ENCODE results near the gene SARNP. TPM values are rescaled to one million over a fixed set of nuclear protein-coding genes. Genes with fewer than 3 reads are reported as not detected.

The SARNP gene
- total and polyA plus RNA-seq, 9 of the 15 experiments (the other 6 are each of a cell fraction or from before 2014, with no cell fraction given) = 70.1 to 400 (median 198) TPM

GRCh38 chr12:55743406-55744339, 73.9 kb downstream of the SARNP start (continued):
- peak; percentile 9; the same call in 1 of the 2 replicates for TF ChIP-seq CREB1 (IDR thresholded peaks at IDR 0.05)
- TF ChIP-seq CREB1 (CRISPR knock-in tag; IDR thresholded peaks at IDR 0.05) = peak; percentile 52; the same call in 1 of the 2 replicates
- peak; percentile 19 to 46 for TF ChIP-seq E2F6 (IDR thresholded peaks at IDR 0.05; ENCODE audit: borderline replicate concordance in 1 of 2, extremely low read depth in 1 of 2, insufficient read depth in 1 of 2, insufficient read length in 1 of 2, low read depth in 1 of 2, low read length in 1 of 2, poor library complexity in 1 of 2, severe bottlenecking in 1 of 2)
- TF ChIP-seq TFAP4 (CRISPR knock-in tag; IDR thresholded peaks at IDR 0.05; ENCODE audit: borderline replicate concordance) = peak; percentile 71
- TF ChIP-seq CBX2 (IDR thresholded peaks at IDR 0.05; ENCODE audit: insufficient read depth, low read length, poor library complexity, severe bottlenecking) = no peak
- TF ChIP-seq FOXK1 (CRISPR knock-in tag; IDR thresholded peaks at IDR 0.05; ENCODE audit: borderline replicate concordance) = no peak
- TF ChIP-seq, protein P1, sequence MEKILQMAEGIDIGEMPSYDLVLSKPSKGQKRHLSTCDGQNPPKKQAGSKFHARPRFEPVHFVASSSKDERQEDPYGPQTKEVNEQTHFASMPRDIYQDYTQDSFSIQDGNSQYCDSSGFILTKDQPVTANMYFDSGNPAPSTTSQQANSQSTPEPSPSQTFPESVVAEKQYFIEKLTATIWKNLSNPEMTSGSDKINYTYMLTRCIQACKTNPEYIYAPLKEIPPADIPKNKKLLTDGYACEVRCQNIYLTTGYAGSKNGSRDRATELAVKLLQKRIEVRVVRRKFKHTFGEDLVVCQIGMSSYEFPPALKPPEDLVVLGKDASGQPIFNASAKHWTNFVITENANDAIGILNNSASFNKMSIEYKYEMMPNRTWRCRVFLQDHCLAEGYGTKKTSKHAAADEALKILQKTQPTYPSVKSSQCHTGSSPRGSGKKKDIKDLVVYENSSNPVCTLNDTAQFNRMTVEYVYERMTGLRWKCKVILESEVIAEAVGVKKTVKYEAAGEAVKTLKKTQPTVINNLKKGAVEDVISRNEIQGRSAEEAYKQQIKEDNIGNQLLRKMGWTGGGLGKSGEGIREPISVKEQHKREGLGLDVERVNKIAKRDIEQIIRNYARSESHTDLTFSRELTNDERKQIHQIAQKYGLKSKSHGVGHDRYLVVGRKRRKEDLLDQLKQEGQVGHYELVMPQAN (IDR thresholded peaks at IDR 0.05; ENCODE audit: borderline replicate concordance) = peak; percentile 64; the same call in 1 of the 2 replicates
- TF ChIP-seq, protein P2, sequence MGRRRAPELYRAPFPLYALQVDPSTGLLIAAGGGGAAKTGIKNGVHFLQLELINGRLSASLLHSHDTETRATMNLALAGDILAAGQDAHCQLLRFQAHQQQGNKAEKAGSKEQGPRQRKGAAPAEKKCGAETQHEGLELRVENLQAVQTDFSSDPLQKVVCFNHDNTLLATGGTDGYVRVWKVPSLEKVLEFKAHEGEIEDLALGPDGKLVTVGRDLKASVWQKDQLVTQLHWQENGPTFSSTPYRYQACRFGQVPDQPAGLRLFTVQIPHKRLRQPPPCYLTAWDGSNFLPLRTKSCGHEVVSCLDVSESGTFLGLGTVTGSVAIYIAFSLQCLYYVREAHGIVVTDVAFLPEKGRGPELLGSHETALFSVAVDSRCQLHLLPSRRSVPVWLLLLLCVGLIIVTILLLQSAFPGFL (CRISPR knock-in tag; IDR thresholded peaks at IDR 0.05) = no peak
- 0 out of 2 replicates have a peak, but pooled peaks have one; percentile 34 for TF ChIP-seq ZBTB17 (CRISPR knock-in tag; IDR thresholded peaks at IDR 0.05)
- TF ChIP-seq ARNT (IDR thresholded peaks at IDR 0.05) = no peak
- no peak for TF ChIP-seq NR1H2 (CRISPR knock-in tag; IDR thresholded peaks at IDR 0.05)
- no peak for TF ChIP-seq TRIM24 (IDR thresholded peaks at IDR 0.05)
- peak; percentile 98 for TF ChIP-seq ZFP36 (IDR thresholded peaks at IDR 0.05; ENCODE audit: low read depth, low read length, partially characterized antibody)
- TF ChIP-seq PTTG1 (tag; IDR thresholded peaks at IDR 0.05; ENCODE audit: low read depth) = no peak
- TF ChIP-seq CXXC5 (CRISPR knock-in tag; IDR thresholded peaks at IDR 0.05) = peak; percentile 59
- no peak for TF ChIP-seq CHAMP1 (IDR thresholded peaks at IDR 0.05)
- TF ChIP-seq EP400 (IDR thresholded peaks at IDR 0.05) = 0 out of 2 replicates have a peak, but pooled peaks have one; percentile 5
- 0 out of 2 replicates have a peak, but pooled peaks have one; percentile 15 for TF ChIP-seq ETV1 (tag; conservative IDR thresholded peaks at IDR 0.05; ENCODE audit: low read depth)

Measured in K562 (cell line).